Fibroblast of skin of back (primary cell): ENCODE measurements around the gene DYNLT1.

Experiments used
- DNase-seq: peaks from one replicate; pipeline ENCODE4 v3.0.0-alpha.2; 2013

Gene DYNLT1

GRCh38 chr6:158595223-158595622 lies 49.3 kb downstream of the DYNLT1 start:
- peak; percentile 6 for DNase-seq

GRCh38 chr6:158593670-158594069 lies 50.9 kb downstream of the DYNLT1 start:
- no peak for DNase-seq

GRCh38 chr6:158591810-158592209 lies 52.7 kb downstream of the DYNLT1 start:
- DNase-seq = no peak

- no peak for DNase-seq
Measured at GRCh38 chr6:158591134-158591809, 53.3 kb downstream of the DYNLT1 start.

- DNase-seq = no peak
Measured at GRCh38 chr6:158589366-158589765, 55.2 kb downstream of the DYNLT1 start.

DNA sequence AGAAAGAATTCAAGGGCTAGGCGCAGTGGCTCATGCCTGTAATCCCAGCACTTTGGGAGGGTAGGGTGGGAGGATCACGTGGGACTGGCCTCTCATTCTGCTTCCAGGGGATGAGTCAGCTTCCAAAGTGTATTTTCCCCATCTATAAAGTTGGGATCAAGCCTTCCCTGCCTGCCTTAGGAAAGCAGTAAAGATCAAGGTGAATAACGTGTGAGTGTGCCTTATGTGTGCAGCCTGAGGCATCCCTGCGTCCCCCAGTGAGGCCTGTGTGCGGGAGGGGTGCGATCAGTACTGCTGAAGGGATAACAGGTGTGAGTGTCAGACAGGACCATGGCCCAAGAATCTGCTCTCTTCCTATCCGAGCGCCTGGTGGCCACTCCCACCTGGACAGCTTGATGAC lies 57.9 kb downstream of the DYNLT1 start:
- no peak for DNase-seq
